Measurements from ENCODE around the gene MCTP1. TPM values are rescaled to one million over a fixed set of nuclear protein-coding genes. Genes with fewer than 3 reads are reported as not detected.

MCTP1 gene
- total and polyA plus RNA-seq, 10 of the 15 experiments (the other 5 are each of a cell fraction or from before 2014, with no cell fraction given) = 12.6 to 45.9 (median 18.8) TPM

DNA sequence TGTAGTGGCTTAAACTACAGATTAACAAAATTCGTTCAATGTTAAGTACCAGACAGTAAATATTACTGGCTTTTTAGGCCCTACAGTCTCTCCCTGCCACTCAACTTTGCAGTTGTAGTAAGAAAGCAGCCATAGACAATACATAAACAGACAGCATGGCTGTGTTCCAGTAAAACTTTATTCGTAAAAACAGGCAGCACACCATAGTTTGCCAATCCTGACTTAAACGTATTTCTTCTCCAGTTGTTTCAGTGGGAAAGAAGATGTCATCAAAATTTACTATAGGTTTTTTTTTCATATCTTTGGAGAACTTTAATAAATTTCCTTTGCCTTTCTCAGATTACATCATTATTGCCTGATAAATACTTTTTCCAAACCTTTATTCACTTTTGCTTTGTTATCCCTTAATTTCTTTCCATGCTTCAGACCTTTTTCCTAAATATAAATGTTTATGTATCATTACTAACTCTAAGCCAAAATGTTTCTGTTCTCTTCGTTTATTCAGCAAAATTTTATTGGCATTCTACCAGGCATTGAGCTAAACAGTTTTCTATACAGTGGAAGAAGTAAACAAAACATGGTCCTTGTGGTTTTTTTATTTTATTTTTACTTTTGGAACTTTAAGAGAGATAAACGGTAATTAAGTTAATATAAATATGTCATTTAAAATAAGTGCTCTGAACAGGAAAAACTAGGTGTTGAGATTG, 601.9 kb downstream of the MCTP1 start (continued):
- TF ChIP-seq, protein P1, sequence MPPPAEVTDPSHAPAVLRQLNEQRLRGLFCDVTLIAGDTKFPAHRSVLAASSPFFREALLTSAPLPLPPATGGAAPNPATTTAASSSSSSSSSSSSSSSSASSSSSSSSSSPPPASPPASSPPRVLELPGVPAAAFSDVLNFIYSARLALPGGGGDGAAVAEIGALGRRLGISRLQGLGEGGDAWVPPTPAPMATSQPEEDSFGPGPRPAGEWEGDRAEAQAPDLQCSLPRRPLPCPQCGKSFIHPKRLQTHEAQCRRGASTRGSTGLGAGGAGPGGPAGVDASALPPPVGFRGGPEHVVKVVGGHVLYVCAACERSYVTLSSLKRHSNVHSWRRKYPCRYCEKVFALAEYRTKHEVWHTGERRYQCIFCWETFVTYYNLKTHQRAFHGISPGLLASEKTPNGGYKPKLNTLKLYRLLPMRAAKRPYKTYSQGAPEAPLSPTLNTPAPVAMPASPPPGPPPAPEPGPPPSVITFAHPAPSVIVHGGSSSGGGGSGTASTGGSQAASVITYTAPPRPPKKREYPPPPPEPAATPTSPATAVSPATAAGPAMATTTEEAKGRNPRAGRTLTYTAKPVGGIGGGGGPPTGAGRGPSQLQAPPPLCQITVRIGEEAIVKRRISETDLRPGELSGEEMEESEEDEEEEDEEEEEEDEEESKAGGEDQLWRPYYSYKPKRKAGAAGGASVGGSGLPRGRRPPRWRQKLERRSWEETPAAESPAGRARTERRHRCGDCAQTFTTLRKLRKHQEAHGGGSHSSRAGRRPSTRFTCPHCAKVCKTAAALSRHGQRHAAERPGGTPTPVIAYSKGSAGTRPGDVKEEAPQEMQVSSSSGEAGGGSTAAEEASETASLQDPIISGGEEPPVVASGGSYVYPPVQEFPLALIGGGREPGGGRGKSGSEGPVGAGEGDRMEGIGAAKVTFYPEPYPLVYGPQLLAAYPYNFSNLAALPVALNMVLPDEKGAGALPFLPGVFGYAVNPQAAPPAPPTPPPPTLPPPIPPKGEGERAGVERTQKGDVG (CRISPR knock-in tag; IDR thresholded peaks at IDR 0.05) = no peak

DNA sequence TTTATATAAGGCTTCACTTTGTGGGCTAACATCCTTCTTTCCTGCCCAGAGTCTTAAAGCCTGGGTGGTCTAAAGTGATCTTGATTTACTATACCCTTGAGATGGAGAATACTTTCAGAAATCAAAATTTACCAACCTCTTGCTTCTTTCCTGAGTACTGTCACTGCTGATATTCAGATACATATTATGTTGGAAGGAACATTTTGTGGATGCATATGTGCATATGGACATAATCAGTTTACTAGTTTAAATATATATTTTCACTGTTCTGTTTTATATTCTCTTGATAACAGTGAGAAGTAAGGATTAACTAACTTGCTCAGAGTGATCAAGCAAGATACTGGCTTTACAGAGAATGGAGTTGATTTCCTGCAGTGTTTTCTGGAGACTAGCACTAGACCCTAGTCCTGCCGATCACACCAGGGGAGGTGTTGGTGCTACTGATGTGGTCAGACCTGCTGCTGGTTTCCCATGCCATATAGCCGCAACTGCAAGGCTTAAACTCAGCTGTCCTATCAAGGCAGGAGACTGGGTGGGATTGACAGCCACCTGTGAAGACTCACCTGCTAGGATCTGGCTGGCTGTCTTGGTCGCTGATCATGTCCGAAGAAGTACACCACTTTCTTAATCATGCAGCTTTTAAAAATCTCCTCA, 608.8 kb downstream of the MCTP1 start:
- H3K4me3 ChIP-seq = no peak overlapping the region
- H3K79me2 ChIP-seq (ENCODE audit: control insufficient read depth, insufficient read depth, low read length) = no peaks in the 10 kb centered on the region
- no peak for FAIRE-seq
- intact Hi-C loops (cut with micrococcal nuclease; ENCODE audit: unreplicated experiment) (no loop called here), in situ Hi-C loops (cut with MboI) (loop anchor here (25.0 kb wide), 1 partner anchor 1089 kb away; the partner anchor contains the start of genes NR2F1 and NR2F1-AS1)
- DNase-seq (ENCODE audit: low read depth, low spot score) = no peak
- H4K20me1 ChIP-seq (ENCODE audit: control insufficient read depth, insufficient read depth) = no peaks in the 10 kb centered on the region
- no peak for TF ChIP-seq EZH2 (IDR thresholded peaks at IDR 0.05; ENCODE audit: borderline replicate concordance, control insufficient read depth, low read depth, low read length)
- TF ChIP-seq YBX1 (IDR thresholded peaks at IDR 0.05) = no peak
- TF ChIP-seq CHD4 (IDR thresholded peaks at IDR 0.05) = no peak
- no peak for TF ChIP-seq CBX5 (IDR thresholded peaks at IDR 0.05; ENCODE audit: low read depth)
- TF ChIP-seq RBBP5 (conservative IDR thresholded peaks at IDR 0.05) = no peak
- no peak for TF ChIP-seq RAD21 (IDR thresholded peaks at IDR 0.05; ENCODE audit: insufficient read depth, low read depth, low read length)
- TF ChIP-seq RB1 (IDR thresholded peaks at IDR 0.05; ENCODE audit: borderline replicate concordance) = no peak
- TF ChIP-seq BCL11A (IDR thresholded peaks at IDR 0.05; ENCODE audit: low read depth, low read length) = no peak
- TF ChIP-seq CEBPB (IDR thresholded peaks at IDR 0.05; ENCODE audit: borderline replicate concordance in 1 of 2, low read depth in 2 of 2, low read length in 2 of 2) = no peak
- TF ChIP-seq, protein P2, sequence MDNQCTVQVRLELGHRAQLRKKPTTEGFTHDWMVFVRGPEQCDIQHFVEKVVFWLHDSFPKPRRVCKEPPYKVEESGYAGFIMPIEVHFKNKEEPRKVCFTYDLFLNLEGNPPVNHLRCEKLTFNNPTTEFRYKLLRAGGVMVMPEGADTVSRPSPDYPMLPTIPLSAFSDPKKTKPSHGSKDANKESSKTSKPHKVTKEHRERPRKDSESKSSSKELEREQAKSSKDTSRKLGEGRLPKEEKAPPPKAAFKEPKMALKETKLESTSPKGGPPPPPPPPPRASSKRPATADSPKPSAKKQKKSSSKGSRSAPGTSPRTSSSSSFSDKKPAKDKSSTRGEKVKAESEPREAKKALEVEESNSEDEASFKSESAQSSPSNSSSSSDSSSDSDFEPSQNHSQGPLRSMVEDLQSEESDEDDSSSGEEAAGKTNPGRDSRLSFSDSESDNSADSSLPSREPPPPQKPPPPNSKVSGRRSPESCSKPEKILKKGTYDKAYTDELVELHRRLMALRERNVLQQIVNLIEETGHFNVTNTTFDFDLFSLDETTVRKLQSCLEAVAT (IDR thresholded peaks at IDR 0.05) = no peak
- TF ChIP-seq EP300 (IDR thresholded peaks at IDR 0.05; ENCODE audit: borderline replicate concordance in 1 of 2, control insufficient read depth in 1 of 2, low read depth in 2 of 2, low read length in 2 of 2) = no peak
- no peak for TF ChIP-seq ZNF274 (IDR thresholded peaks at IDR 0.05; ENCODE audit: insufficient read depth, insufficient read length)
- TF ChIP-seq PML (IDR thresholded peaks at IDR 0.05; ENCODE audit: low read length) = no peak
- TF ChIP-seq SUZ12 (IDR thresholded peaks at IDR 0.05; ENCODE audit: unreplicated experiment) = no peak
- TF ChIP-seq IKZF1 (conservative IDR thresholded peaks at IDR 0.05) = no peak
- TF ChIP-seq TCF12 (IDR thresholded peaks at IDR 0.05; ENCODE audit: low read depth, low read length) = no peak
- TF ChIP-seq FOXK2 (IDR thresholded peaks at IDR 0.05) = no peak
- ChIA-PET SMC1A (ENCODE audit: uncharacterized antibody, unreplicated experiment) (interaction anchor here (0.9 to 1.6 kb wide), 4 partner anchors 10 to 151 kb away, joined by 3 to 5 read pairs (median 3); no protein-coding TSS in a partner anchor), RAD21 (ENCODE audit: unreplicated experiment) (interaction anchor here (1.2 kb wide), 1 partner anchor 62 kb away, joined by 3 read pairs; no protein-coding TSS in a partner anchor), POLR2A (interaction anchor here (0.5 to 0.7 kb wide), 2 partner anchors 103 to 416 kb away, joined by 4 to 9 read pairs; no protein-coding TSS in a partner anchor), CTCF (interaction anchor here (0.9 to 1.4 kb wide), 3 partner anchors 11 to 35 kb away, joined by 3 to 5 read pairs (median 3); no protein-coding TSS in a partner anchor)
- H3K27me3 ChIP-seq (replicated peaks in 1 of 2; ENCODE audit: control insufficient read depth in 2 of 2, insufficient read depth in 2 of 2, low read length in 1 of 2) = no peaks in the 10 kb centered on the region
- no TSS peak for BruUV-seq (replicated peaks)
- H3K9me3 ChIP-seq (replicated peaks; ENCODE audit: control insufficient read depth, insufficient read depth, low read length) = no peaks in the 10 kb centered on the region
- H3K4me2 ChIP-seq (ENCODE audit: control insufficient read depth, insufficient read depth) = no peak overlapping the region
- ATAC-seq = no peak
- H3K4me1 ChIP-seq (ENCODE audit: control insufficient read depth, insufficient read depth, low read length) = no peaks in the 10 kb centered on the region
- peaks cover 2 to 4% of the 10 kb centered on the region in 2 experiments; a peak in 1 of 4 replicates for H3K36me3 ChIP-seq (ENCODE audit: control insufficient read depth in 2 of 2, insufficient read depth in 2 of 2, low read length in 1 of 2)
- no peak overlapping the region for H3K9ac ChIP-seq (ENCODE audit: control insufficient read depth, insufficient read depth, low read length)
- H2AFZ ChIP-seq (ENCODE audit: control insufficient read depth, low read depth, low read length) = no peak overlapping the region
- 98% methylated on average over 4 of the region's 4 CpGs for WGBS (ENCODE audit: insufficient coverage, insufficient replicate concordance, low lambda C conversion rate, missing lambda C conversion rate)
- no peak overlapping the region for H3K27ac ChIP-seq (ENCODE audit: control insufficient read depth, insufficient read depth)

Measured in GM12878 (cell line).